ENCODE data around the gene TP53TG5. TPM values are rescaled to one million over a fixed set of nuclear protein-coding genes. Genes with fewer than 3 reads are reported as not detected.

The TP53TG5 gene
- total RNA-seq, 2 experiments from 2014 or later, result 0.36 TPM; not detected in 1

GRCh38 chr20:45343532-45344167 lies 34.5 kb downstream of the TP53TG5 start:
- intact Hi-C loops (cut with DNase I, micrococcal nuclease), result no loop called here
- Mint-ChIP-seq H3K9me3 (no peaks in the 10 kb centered on the region), H3K36me3 (ENCODE audit: low read depth) (no peaks in the 10 kb centered on the region), H3K27ac (no peak overlapping the region), H3K27me3 (peaks cover 4% of the 10 kb centered on the region), H3K4me3 (no peak overlapping the region), H3K4me1 (ENCODE audit: low read depth) (peaks cover 7% of the 10 kb centered on the region)
- DNase-seq (no peak), ATAC-seq (ENCODE audit: poor library complexity) (no peak)
- Histone ChIP-seq H3K36me3 (ENCODE audit: insufficient read depth, low read length) (no peaks in the 10 kb centered on the region), H3K9me3 (ENCODE audit: control insufficient read depth in 1 of 2, insufficient read depth in 1 of 2, low read length in 2 of 2) (no peaks in the 10 kb centered on the region), H3K4me1 (ENCODE audit: insufficient read depth, low read length) (peaks cover 33% of the 10 kb centered on the region), H3K27ac (ENCODE audit: low read depth in 1 of 2, low read length in 2 of 2) (no peak overlapping the region), H3K27me3 (ENCODE audit: control insufficient read depth in 1 of 2, insufficient read depth in 2 of 2, low read length in 2 of 2) (no peaks in the 10 kb centered on the region), H3K4me3 (ENCODE audit: low read length) (no peak overlapping the region)
- no peak for TF ChIP-seq CTCF (IDR thresholded peaks at IDR 0.05)
- CTCF ChIA-PET, result no interaction called here
- POLR2A ChIA-PET, result no interaction called here

GRCh38 chr20:45342855-45343531 lies 35.1 kb downstream of the TP53TG5 start:
- no peaks in the 10 kb centered on the region for H3K9me3 ChIP-seq (ENCODE audit: control insufficient read depth in 1 of 2, insufficient read depth in 1 of 2, low read length in 2 of 2)
- no peak for TF ChIP-seq CTCF (IDR thresholded peaks at IDR 0.05)
- H3K9me3 Mint-ChIP-seq, result no peaks in the 10 kb centered on the region
- no peak overlapping the region for H3K27ac ChIP-seq (ENCODE audit: low read depth in 1 of 2, low read length in 2 of 2)
- POLR2A ChIA-PET, result no interaction called here
- H3K27me3 Mint-ChIP-seq, result peaks cover 4% of the 10 kb centered on the region
- H3K4me3 ChIP-seq (ENCODE audit: low read length), result no peak overlapping the region
- peaks cover 29% of the 10 kb centered on the region for H3K4me1 ChIP-seq (ENCODE audit: insufficient read depth, low read length)
- H3K27ac Mint-ChIP-seq, result no peak overlapping the region
- ATAC-seq (ENCODE audit: poor library complexity) (no peak), DNase-seq (no peak)
- CTCF ChIA-PET, result no interaction called here
- peaks cover 7% of the 10 kb centered on the region for H3K4me1 Mint-ChIP-seq (ENCODE audit: low read depth)
- intact Hi-C loops (cut with DNase I, micrococcal nuclease), result no loop called here
- no peaks in the 10 kb centered on the region for H3K36me3 ChIP-seq (ENCODE audit: insufficient read depth, low read length)
- no peak overlapping the region for H3K4me3 Mint-ChIP-seq
- H3K36me3 Mint-ChIP-seq (ENCODE audit: low read depth), result no peaks in the 10 kb centered on the region
- no peaks in the 10 kb centered on the region for H3K27me3 ChIP-seq (ENCODE audit: control insufficient read depth in 1 of 2, insufficient read depth in 2 of 2, low read length in 2 of 2)

- DNase-seq (no peak), ATAC-seq (ENCODE audit: poor library complexity) (no peak)
- intact Hi-C loops (cut with DNase I, micrococcal nuclease), result no loop called here
- H3K27ac ChIP-seq (ENCODE audit: low read depth in 1 of 2, low read length in 2 of 2), result no peak overlapping the region
- CTCF ChIA-PET, result interaction anchor here (0.7 kb wide), 1 partner anchor 1864 kb away, joined by 3 read pairs; no protein-coding TSS in a partner anchor
- Mint-ChIP-seq H3K9me3 (no peaks in the 10 kb centered on the region), H3K27ac (no peak overlapping the region), H3K4me3 (no peak overlapping the region), H3K4me1 (ENCODE audit: low read depth) (peaks cover 2% of the 10 kb centered on the region), H3K36me3 (ENCODE audit: low read depth) (no peaks in the 10 kb centered on the region), H3K27me3 (peaks cover 4% of the 10 kb centered on the region)
- POLR2A ChIA-PET, result no interaction called here
- H3K36me3 ChIP-seq (ENCODE audit: insufficient read depth, low read length), result no peaks in the 10 kb centered on the region
- TF ChIP-seq CTCF (IDR thresholded peaks at IDR 0.05), result no peak
- no peak overlapping the region for H3K4me3 ChIP-seq (ENCODE audit: low read length)
- H3K27me3 ChIP-seq (ENCODE audit: control insufficient read depth in 1 of 2, insufficient read depth in 2 of 2, low read length in 2 of 2), result no peaks in the 10 kb centered on the region
- H3K9me3 ChIP-seq (ENCODE audit: control insufficient read depth in 1 of 2, insufficient read depth in 1 of 2, low read length in 2 of 2), result no peaks in the 10 kb centered on the region
- peaks cover 21% of the 10 kb centered on the region for H3K4me1 ChIP-seq (ENCODE audit: insufficient read depth, low read length)
Observed at GRCh38 chr20:45341939-45342854, 35.9 kb downstream of the TP53TG5 start.

All from CD4-positive, alpha-beta T cell (primary cell).